ENCODE data around the gene ADAMTSL2.

Gene ADAMTSL2

DNA sequence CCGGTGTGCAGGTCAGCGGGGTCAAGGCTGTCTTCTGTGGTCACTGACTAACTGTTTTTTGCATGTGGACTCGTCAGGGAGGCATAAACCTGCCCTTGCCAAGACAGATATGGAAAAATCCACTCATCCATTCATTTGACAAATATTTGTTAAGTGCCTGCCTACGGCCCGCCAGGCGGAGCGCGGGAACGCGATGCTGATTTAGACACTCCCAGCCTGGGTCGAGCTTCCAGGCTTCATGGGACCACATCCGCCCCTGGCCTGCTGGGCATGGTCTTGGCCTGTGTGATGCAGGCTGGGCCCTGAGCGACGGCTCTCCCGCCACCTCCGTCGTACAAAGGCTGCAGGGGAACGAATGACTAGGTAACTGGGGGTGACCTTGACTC is 27.9 kb upstream of the ADAMTSL2 start:
- no peak for TF ChIP-seq CTCF (conservative IDR thresholded peaks at IDR 0.05)
- no peak for TF ChIP-seq ZFX (IDR thresholded peaks at IDR 0.05)
- H3K27ac ChIP-seq = no peak overlapping the region

GRCh38 chr9:133507246-133507965 is 27.1 kb upstream of the ADAMTSL2 start:
- no peak for TF ChIP-seq CTCF (conservative IDR thresholded peaks at IDR 0.05)
- no peak for TF ChIP-seq ZFX (IDR thresholded peaks at IDR 0.05)
- no peak overlapping the region for H3K27ac ChIP-seq

DNA sequence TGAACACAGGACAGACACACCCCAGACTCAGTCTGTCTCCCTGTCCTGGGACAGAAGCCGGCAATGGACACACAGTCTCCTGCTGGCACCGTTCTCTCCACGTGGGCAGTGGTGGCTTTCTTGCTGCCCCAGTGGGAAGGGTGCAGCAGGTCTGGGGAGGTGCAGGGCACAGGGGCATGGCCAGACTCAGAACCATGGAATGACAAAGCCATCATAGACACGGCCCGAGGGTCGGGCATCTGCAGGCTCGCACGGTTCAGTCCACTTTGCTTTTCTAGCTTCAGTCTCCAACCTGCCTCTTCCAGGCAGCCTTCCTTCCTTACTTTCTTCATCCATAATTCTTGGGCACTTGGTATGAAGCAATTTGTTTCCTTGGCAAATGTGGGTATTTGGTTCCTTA is 26.5 kb upstream of the ADAMTSL2 start:
- TF ChIP-seq CTCF (conservative IDR thresholded peaks at IDR 0.05) (no peak), ZFX (IDR thresholded peaks at IDR 0.05) (no peak)
- no peak overlapping the region for H3K27ac ChIP-seq

GRCh38 chr9:133509179-133510083 is 25.1 kb upstream of the ADAMTSL2 start:
- H3K27ac ChIP-seq = no peak overlapping the region
- TF ChIP-seq ZFX (IDR thresholded peaks at IDR 0.05) = no peak
- no peak for TF ChIP-seq CTCF (conservative IDR thresholded peaks at IDR 0.05)

GRCh38 chr9:133510926-133511505 is 23.5 kb upstream of the ADAMTSL2 start:
- TF ChIP-seq CTCF (conservative IDR thresholded peaks at IDR 0.05) (no peak), ZFX (IDR thresholded peaks at IDR 0.05) (no peak)
- no peak overlapping the region for H3K27ac ChIP-seq

- H3K27ac ChIP-seq = no peak overlapping the region
- TF ChIP-seq CTCF (conservative IDR thresholded peaks at IDR 0.05) = no peak
- TF ChIP-seq ZFX (IDR thresholded peaks at IDR 0.05) = no peak
Measured at GRCh38 chr9:133511607-133512006, 22.9 kb upstream of the ADAMTSL2 start.
